ENCODE results near the gene PXYLP1.

- no peak for TF ChIP-seq CTCF (IDR thresholded peaks at IDR 0.05)
- TF ChIP-seq EP300 (IDR thresholded peaks at IDR 0.05), result no peak
- no peak for TF ChIP-seq POLR2A (IDR thresholded peaks at IDR 0.05)
- no peak for TF ChIP-seq POLR2AphosphoS5 (IDR thresholded peaks at IDR 0.05)
These were observed 63.2 kb downstream of the PXYLP1 start for GRCh38 chr3:141294848-141295247.

All from sigmoid colon (tissue), 4 donors.